ENCODE data around the gene BUD23.
A peak's percentile ranks its signal among the peaks of the same experiment; 100 is the strongest.

The BUD23 gene, protein sequence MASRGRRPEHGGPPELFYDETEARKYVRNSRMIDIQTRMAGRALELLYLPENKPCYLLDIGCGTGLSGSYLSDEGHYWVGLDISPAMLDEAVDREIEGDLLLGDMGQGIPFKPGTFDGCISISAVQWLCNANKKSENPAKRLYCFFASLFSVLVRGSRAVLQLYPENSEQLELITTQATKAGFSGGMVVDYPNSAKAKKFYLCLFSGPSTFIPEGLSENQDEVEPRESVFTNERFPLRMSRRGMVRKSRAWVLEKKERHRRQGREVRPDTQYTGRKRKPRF

DNA sequence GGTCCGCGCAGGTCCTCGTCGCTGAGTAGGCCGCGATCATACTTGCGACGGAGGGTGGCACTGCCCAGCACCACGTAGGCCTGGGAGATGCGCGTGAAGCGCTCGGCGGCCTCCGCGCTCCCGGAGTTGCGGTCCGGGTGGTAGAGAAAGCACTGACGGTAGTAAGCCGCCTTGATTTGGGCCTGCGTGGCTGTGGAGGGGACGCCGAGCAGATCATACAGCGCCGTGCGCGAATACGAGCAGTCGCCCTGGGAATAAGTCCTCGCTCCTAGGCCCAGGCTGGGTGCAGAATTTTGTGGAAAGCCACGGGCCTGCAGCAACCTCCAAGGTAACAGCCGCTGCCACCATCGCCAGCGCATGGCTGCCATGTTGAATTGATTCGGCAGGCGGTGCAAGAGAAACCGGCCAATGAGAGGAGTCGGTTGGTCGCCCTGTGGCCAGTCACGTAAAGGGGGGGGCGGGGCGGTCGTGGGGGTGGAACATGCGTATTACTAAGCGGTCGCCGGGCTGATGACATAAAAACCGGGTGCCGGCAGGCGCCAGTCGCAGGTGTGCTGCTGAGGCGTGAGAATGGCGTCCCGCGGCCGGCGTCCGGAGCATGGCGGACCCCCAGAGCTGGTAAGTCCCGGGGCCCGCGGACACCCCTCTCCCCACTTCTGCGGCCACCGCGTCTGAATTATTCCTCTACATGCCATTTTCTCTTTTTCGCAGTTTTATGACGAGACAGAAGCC lies at the start of gene BUD23, which contains the start of gene DNAJC30:
Gene BUD23 (plus strand): TSS at position 542 of the 732 bp plus-strand sequence. CDS start 29 bp downstream, at position 571.
Gene DNAJC30 (minus strand): TSS at position 398 of the 732 bp plus-strand sequence. CDS start 30 bp downstream, at position 368.
- DNase-seq (ENCODE audit: low read depth): peak; percentile 93
- TF ChIP-seq, protein P1, sequence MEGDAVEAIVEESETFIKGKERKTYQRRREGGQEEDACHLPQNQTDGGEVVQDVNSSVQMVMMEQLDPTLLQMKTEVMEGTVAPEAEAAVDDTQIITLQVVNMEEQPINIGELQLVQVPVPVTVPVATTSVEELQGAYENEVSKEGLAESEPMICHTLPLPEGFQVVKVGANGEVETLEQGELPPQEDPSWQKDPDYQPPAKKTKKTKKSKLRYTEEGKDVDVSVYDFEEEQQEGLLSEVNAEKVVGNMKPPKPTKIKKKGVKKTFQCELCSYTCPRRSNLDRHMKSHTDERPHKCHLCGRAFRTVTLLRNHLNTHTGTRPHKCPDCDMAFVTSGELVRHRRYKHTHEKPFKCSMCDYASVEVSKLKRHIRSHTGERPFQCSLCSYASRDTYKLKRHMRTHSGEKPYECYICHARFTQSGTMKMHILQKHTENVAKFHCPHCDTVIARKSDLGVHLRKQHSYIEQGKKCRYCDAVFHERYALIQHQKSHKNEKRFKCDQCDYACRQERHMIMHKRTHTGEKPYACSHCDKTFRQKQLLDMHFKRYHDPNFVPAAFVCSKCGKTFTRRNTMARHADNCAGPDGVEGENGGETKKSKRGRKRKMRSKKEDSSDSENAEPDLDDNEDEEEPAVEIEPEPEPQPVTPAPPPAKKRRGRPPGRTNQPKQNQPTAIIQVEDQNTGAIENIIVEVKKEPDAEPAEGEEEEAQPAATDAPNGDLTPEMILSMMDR (conservative IDR thresholded peaks at IDR 0.05; ENCODE audit: control insufficient read depth, insufficient read depth, low read depth, low read length): no peak

DNA sequence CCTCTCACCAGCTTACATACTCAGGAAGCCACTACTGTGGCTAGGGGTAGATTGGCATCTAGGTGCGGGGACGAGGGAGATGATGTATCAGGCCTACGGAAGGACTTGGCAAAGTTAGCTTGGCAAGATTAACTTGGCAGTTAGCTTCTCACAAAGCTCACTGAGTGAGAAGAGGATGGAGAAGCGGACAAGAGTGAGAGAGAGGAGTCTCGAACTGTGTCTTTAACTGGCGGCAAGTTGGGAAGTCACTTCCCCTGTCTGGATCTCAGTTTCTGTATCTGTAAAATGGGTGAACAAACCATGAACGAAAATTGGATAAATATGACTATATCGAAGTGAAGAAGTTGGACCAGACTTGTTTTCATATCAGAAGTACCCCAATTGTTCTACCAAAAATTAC lies 49.6 kb upstream of the BUD23 start:
- DNase-seq (ENCODE audit: low read depth): no peak
- TF ChIP-seq, protein P1 (conservative IDR thresholded peaks at IDR 0.05; ENCODE audit: control insufficient read depth, insufficient read depth, low read depth, low read length): no peak
- no peak overlapping the region for H3K4me3 ChIP-seq (ENCODE audit: control insufficient read depth, low read depth, low read length)

More for the DNA sequence above, at the start of gene BUD23, which contains the start of gene DNAJC30:
- peak within 1 kb of the TSS; percentile 99 for H3K4me3 ChIP-seq (ENCODE audit: control insufficient read depth, low read depth, low read length)

DNA sequence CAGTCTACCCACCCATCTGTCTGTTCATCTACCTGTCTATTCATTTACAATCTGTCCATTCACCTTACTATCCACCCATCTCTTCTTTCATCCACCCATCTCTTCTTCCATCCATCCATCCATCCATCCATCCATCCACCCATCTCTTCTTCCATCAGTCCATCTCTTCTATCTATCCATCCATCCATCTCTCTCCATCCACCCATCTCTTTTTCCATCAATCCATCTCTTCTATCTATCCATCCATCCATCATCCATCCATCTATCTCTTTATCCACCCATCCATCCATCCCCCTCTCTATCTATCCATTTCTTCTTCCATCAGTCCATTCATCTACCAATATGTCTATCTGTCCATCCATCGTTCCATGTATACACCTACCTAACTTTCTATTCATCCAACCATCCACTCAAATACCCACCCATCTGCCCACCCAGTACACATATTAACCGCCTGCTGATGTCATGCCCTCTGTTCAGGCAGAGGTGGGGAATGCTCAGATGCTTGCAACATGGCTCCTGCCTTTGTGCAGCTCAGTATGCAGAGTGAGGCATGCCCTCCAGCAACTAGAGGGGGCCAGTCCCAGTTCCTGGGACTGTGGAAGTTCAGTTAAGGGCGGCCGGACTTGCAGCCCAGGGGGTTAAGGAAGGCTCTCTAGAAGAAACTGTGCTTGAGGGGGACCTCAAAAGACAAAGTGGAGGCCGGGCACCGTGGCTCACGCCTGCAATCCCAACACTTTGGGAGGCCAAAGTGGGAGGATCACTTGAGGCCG lies 47.8 kb upstream of the BUD23 start:
- TF ChIP-seq, protein P1 (conservative IDR thresholded peaks at IDR 0.05; ENCODE audit: control insufficient read depth, insufficient read depth, low read depth, low read length): no peak
- no peak overlapping the region for H3K4me3 ChIP-seq (ENCODE audit: control insufficient read depth, low read depth, low read length)
- DNase-seq (ENCODE audit: low read depth): no peak

DNA sequence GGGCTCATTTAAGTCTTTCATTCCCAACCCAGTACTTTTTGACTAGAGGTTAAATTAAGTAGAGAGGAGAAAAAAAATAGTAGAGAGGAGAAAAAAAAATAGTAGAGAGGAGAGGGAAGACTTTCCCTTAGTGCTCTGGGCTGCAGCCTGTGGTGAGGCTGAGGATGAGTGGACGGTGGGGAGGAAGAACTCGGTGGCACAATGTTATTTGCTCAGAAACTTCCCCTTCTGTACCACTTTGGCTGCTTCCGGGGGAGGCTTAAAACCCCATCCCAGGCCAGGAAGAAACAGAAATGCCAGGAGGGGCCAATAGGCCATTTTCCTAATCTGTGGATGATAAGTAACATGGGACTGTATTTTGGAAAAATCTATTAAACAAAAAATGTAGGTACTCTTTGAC lies 44.5 kb upstream of the BUD23 start:
- H3K4me3 ChIP-seq (ENCODE audit: control insufficient read depth, low read depth, low read length): no peak overlapping the region
- TF ChIP-seq, protein P1 (conservative IDR thresholded peaks at IDR 0.05; ENCODE audit: control insufficient read depth, insufficient read depth, low read depth, low read length): no peak
- no peak for DNase-seq (ENCODE audit: low read depth)

DNA sequence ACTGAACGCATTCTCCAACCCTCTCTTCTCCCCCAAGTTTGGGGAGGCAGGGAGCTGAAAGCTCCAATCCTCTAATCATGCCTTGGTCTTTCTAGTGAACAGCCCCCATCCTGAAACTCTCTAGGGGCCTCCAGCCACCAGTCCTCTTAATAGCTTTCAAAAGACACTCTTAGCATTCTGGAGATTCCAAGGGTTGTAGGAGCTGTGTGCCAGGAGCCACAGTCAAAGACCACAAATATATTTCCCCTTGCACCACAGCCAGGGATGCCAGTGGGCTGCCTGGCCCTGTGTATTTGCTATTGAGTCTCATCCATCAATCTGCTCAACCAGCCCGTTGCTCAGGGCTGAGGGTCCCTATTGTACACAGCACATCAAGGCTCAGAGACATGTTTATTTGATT lies 40.6 kb upstream of the BUD23 start:
- H3K4me3 ChIP-seq (ENCODE audit: control insufficient read depth, low read depth, low read length): no peak overlapping the region
- TF ChIP-seq, protein P1 (conservative IDR thresholded peaks at IDR 0.05; ENCODE audit: control insufficient read depth, insufficient read depth, low read depth, low read length): no peak
- DNase-seq (ENCODE audit: low read depth): no peak

DNA sequence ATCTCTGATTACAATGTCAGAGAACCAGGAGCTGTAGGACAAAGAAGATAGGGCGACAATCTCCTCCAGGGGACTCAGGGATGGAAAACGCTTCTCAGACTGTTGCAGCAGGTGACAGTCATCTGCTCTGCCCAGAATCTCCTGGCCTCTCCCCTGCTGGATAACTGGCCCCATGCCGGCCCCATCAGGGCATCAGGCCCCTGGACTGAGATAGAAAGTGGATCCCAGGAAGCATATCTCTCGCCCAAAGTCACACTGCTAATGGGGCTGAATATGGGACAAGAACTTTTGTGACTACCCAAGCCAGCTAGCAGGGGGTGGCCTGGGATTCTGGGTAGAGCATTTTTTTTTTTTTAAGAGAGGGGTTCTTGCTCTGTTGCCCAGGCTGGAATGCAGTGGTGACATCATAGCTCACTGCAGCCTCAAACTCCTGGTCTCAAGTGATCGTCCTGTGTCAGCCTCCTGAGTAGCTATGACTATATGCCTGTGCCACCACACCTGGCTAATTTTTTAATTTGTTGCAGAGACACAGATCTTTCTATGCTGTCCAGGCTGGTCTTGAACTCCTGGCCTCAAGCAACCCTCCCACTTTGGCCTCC lies 38.6 kb upstream of the BUD23 start:
- H3K4me3 ChIP-seq (ENCODE audit: control insufficient read depth, low read depth, low read length): no peak overlapping the region
- no peak for DNase-seq (ENCODE audit: low read depth)
- TF ChIP-seq, protein P1 (conservative IDR thresholded peaks at IDR 0.05; ENCODE audit: control insufficient read depth, insufficient read depth, low read depth, low read length): no peak

Data from fibroblast of mammary gland (primary cell).